PC-9 (cell line): ENCODE measurements around the gene SYT15. TPM values are rescaled to one million over a fixed set of nuclear protein-coding genes. Genes with fewer than 3 reads are reported as not detected.
"Not testable (repeated sequence)": the region's sequence is repeated elsewhere in the genome, so short reads cannot be mapped to it uniquely, and the experiment has no call there.

Experiments used
- BruUV-seq: library from RNA; stranded (reverse); fragments of 400-500 nt; replicated peaks from 2 replicates; lab custom pipeline; 2021; lab: Mats Ljungman, UMichigan
- CTCF ChIA-PET: fragments of 300-600 bp; sonication (Branson Sonifier 250); formaldehyde crosslinking; loops from one replicate; lab custom pipeline; 2022; ENCODE audit warnings: antibody characterized with exemption; lab: Charles Lee
- POLR2A ChIA-PET: fragments of 300-600 bp; sonication (Branson Sonifier 250); formaldehyde crosslinking; loops from one replicate; lab custom pipeline; 2022; ENCODE audit warnings: antibody characterized with exemption; ENCODE audit not compliant: unreplicated experiment; lab: Charles Lee
- DNase-seq, 2 experiments: peaks; one replicate each; pipeline versions ENCODE4 v3.0.0 to v3.0.0-alpha.2; 2015 to 2022; ENCODE audit warnings: mixed read lengths in 1 of 2
- H2AFZ ChIP-seq: fragments of 200-600 bp; sonication (generic); 2 replicates; pipeline ENCODE4 v1.8.1; 2017; ENCODE audit warnings: antibody characterized with exemption
- H3F3A ChIP-seq: fragments of 200-600 bp; sonication (generic); 2 replicates; pipeline ENCODE4 v1.8.1; 2017; ENCODE audit warnings: antibody characterized with exemption, mild to moderate bottlenecking, low read depth; ENCODE audit not compliant: insufficient read depth
- H3K27ac ChIP-seq: fragments of 200-600 bp; sonication (generic); 2 replicates; pipeline ENCODE4 v1.6.1; 2016; ENCODE audit warnings: mixed run types
- H3K27me3 ChIP-seq: fragments of 200-600 bp; sonication (generic); 2 replicates; pipeline ENCODE4 v1.6.1; 2016; ENCODE audit warnings: low read depth, mixed run types; ENCODE audit not compliant: insufficient read depth
- H3K36me3 ChIP-seq: fragments of 200-600 bp; sonication (generic); 2 replicates; pipeline ENCODE4 v1.6.1; 2016; ENCODE audit warnings: low read depth, mixed run types
- H3K4me1 ChIP-seq: fragments of 200-600 bp; sonication (generic); replicated peaks from 2 replicates; pipeline ENCODE4 v1.6.1; 2016; ENCODE audit warnings: mixed run types; ENCODE audit not compliant: insufficient read depth
- H3K4me2 ChIP-seq: fragments of 200-600 bp; sonication (generic); 2 replicates; pipeline ENCODE4 v1.6.1; 2017; ENCODE audit warnings: mixed run types
- H3K4me3 ChIP-seq: fragments of 200-600 bp; sonication (generic); 2 replicates; pipeline ENCODE4 v1.6.1; 2016; ENCODE audit warnings: mixed run types
- H3K79me2 ChIP-seq: fragments of 200-600 bp; sonication (generic); 2 replicates; pipeline ENCODE4 v1.6.1; 2017; ENCODE audit warnings: low read depth, mixed run types
- H3K9me2 ChIP-seq: fragments of 200-600 bp; sonication (generic); 2 replicates; pipeline ENCODE4 v1.8.1; 2017; ENCODE audit warnings: mild to moderate bottlenecking; ENCODE audit not compliant: insufficient read depth
- H3K9me3 ChIP-seq: fragments of 200-600 bp; sonication (generic); 2 replicates; pipeline ENCODE4 v1.8.1; 2016; ENCODE audit warnings: low read depth; ENCODE audit not compliant: insufficient read depth
- H4K20me1 ChIP-seq: fragments of 200-600 bp; sonication (generic); 2 replicates; pipeline ENCODE4 v1.8.1; 2017; ENCODE audit not compliant: insufficient read depth
- intact Hi-C: fragments of 100-400 bp; cut with micrococcal nuclease; formaldehyde crosslinking; loops from one replicate; pipeline ENCODE4 v1.10.0; 2022; ENCODE audit not compliant: unreplicated experiment
- total RNA-seq: library from RNA; stranded (reverse); gene quantifications from 2 replicates; pipeline ENCODE4 v1.2.3, GENCODE V29; 2021

SYT15 gene
- total RNA-seq, 1 experiment from 2014 or later, result 1.9 TPM

DNA sequence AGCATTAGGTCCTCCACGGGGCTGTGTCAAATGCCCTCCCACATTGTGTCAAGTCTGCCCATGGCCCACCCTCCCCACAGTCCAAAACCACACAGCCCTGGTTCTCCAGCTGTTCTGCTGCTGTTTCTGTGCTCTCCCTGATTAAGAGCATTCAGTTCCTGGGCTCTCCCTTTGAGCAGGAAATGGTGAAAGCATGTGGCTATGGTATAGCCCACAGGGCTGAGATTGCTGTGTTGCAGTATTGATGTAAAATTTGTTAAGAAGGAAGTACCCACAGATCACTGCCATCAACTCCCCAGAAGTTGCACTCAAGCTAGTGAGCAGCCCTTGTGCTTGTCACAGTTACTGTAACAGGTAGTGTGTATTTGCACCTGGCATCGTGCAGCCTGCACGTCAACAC is 9.3 kb downstream of the SYT15 start:
- H2AFZ ChIP-seq, H3K9me2 ChIP-seq, CTCF ChIA-PET, BruUV-seq, H3K4me2 ChIP-seq, H3K4me1 ChIP-seq, H3K79me2 ChIP-seq, H3K36me3 ChIP-seq, H4K20me1 ChIP-seq, DNase-seq, H3K27me3 ChIP-seq, H3K27ac ChIP-seq, H3K4me3 ChIP-seq, intact Hi-C loops, H3F3A ChIP-seq, H3K9me3 ChIP-seq, POLR2A ChIA-PET: not testable (repeated sequence)

DNA sequence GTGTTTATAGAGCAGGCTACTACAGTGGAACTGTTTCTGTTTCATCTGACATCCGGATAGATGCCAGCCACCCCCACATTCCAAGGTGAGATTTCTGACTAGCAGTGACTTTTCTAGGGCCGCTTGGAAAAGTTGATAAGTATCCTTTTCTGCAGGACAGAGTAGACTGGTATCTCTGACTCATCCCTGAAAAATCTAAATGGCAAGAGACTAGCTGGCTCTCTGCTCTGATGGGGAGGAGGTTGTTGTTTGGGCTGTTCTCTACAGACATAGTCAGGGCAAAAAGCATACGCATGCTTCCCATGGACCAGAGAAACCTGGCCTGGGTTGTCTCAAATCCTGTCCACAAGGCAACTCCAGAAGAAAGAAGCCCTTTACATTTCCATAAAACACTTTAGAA is 10.7 kb downstream of the SYT15 start:
- H3K4me3 ChIP-seq, H3K79me2 ChIP-seq, H2AFZ ChIP-seq, H3K4me2 ChIP-seq, H4K20me1 ChIP-seq, H3K4me1 ChIP-seq, H3K27me3 ChIP-seq, H3K27ac ChIP-seq, DNase-seq, intact Hi-C loops, BruUV-seq, CTCF ChIA-PET, H3K9me2 ChIP-seq, POLR2A ChIA-PET, H3K36me3 ChIP-seq, H3K9me3 ChIP-seq, H3F3A ChIP-seq: not testable (repeated sequence)

DNA sequence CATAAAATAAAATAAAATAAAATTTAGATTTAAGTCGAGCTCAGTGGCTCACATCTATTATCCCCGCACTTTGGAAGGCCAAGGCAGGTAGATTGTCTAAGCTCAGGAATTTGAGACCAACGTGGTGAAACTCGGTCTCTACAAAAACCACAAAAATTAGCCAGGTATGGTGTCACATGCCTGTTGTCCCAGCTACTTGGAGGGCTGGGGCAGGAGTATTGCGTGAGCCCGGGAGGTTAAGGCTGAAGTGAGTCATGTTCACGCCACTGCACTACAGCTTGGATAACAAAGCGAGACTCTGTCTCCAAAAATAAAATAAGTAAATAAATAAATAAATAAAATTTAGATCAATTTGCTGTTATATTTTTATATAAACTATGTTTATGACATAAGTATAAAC is 12.1 kb downstream of the SYT15 start:
- H3K9me2 ChIP-seq, CTCF ChIA-PET, H3K4me3 ChIP-seq, H3K27ac ChIP-seq, H3K79me2 ChIP-seq, POLR2A ChIA-PET, H3K9me3 ChIP-seq, H3K4me1 ChIP-seq, intact Hi-C loops, H3F3A ChIP-seq, H3K4me2 ChIP-seq, BruUV-seq, H2AFZ ChIP-seq, H3K36me3 ChIP-seq, H3K27me3 ChIP-seq, H4K20me1 ChIP-seq, DNase-seq: not testable (repeated sequence)

DNA sequence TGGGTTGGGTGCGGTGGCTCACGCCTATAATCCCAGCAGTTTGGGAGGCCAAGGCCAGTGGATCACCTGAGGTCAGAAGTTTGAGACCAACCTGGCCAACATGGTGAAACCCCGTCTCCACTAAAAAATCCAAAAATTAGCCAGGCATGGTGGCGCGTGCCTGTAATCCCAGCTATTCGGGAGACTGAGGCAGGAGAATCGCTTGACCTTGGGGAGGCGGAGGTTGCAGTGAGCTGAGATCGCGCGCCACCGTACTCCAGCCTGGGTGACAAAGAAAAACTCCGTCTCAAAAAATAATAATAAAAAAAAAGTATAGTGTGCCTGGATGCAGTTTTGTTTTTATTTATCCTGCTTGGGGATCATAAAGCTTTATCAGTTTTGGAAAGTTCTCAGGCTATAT is 14.4 kb downstream of the SYT15 start:
- H3F3A ChIP-seq, H3K36me3 ChIP-seq, CTCF ChIA-PET, POLR2A ChIA-PET, H3K27me3 ChIP-seq, DNase-seq, H2AFZ ChIP-seq, BruUV-seq, intact Hi-C loops, H4K20me1 ChIP-seq, H3K9me2 ChIP-seq, H3K4me1 ChIP-seq, H3K27ac ChIP-seq, H3K9me3 ChIP-seq, H3K4me2 ChIP-seq, H3K4me3 ChIP-seq, H3K79me2 ChIP-seq: not testable (repeated sequence)

- H3K79me2 ChIP-seq, H3K9me2 ChIP-seq, H3K27ac ChIP-seq, H3K36me3 ChIP-seq, H3K9me3 ChIP-seq, H2AFZ ChIP-seq, POLR2A ChIA-PET, BruUV-seq, H3K27me3 ChIP-seq, H3K4me3 ChIP-seq, H3K4me2 ChIP-seq, H3F3A ChIP-seq, CTCF ChIA-PET, H4K20me1 ChIP-seq, H3K4me1 ChIP-seq, intact Hi-C loops, DNase-seq: not testable (repeated sequence)
Measured at GRCh38 chr10:46594453-46595063, 15.6 kb downstream of the SYT15 start.

DNA sequence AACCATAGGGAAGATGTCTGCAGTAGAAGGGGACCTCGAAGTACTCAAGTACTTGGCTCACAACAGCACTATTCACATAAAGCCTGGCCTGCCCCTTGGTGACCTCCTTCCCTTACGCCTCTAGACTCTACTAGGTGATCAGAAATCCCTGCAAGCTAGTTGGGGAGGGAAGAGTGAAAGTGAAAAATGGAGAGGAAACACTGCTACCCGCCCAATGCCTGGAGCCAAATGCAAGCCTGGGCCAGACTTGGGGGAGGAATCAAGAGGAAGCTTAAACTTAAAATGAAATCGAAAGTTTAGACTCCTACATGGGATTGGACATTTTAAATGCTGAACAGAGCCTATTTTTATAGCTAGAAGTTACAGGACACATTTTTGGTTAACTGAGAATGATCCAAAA is 17.6 kb downstream of the SYT15 start:
- H3F3A ChIP-seq, H4K20me1 ChIP-seq, intact Hi-C loops, H3K4me3 ChIP-seq, H3K36me3 ChIP-seq, H3K27ac ChIP-seq, H3K79me2 ChIP-seq, BruUV-seq, H3K9me2 ChIP-seq, CTCF ChIA-PET, H3K9me3 ChIP-seq, POLR2A ChIA-PET, H2AFZ ChIP-seq, H3K27me3 ChIP-seq, H3K4me1 ChIP-seq: not testable (repeated sequence)
- peak in 1 of 2 experiments; percentile 34 for DNase-seq
- peak overlapping the region; percentile 34; the same call in 1 of the 2 replicates for H3K4me2 ChIP-seq

DNA sequence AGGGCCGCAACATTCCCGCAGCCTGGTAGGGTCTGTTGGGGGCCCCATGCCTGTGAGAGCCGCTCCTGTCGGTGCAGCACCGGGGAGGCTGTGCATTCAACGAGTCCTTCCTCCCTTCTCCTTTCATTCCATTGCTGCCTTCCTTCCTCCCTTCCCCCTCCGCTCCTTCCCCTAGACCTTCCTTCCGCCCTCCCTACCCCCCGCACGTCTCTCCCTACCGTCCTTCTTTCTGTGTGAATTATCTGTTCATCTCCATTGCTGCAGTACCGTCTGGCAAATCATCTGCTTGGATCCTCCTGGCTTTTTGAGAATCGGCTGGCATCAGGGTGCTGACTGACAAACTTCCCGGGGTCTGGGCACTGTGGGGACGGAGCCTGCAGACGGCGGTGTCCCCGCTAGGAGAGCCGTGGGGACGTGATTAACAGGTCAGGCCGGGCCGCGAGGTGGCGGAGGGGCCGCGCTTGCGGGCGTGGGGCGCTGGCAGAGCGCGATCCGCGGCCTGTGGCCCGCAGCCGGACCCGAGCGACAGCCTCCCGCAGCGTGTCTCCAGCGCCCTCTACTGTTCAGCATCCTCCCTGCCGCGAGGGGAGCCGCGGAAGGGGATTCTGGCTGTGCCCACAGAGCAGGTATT is 18.8 kb downstream of the SYT15 start:
- intact Hi-C loops, H3K27me3 ChIP-seq, H4K20me1 ChIP-seq, H2AFZ ChIP-seq, H3F3A ChIP-seq, H3K9me3 ChIP-seq, BruUV-seq, POLR2A ChIA-PET, H3K27ac ChIP-seq, CTCF ChIA-PET, H3K79me2 ChIP-seq, H3K4me1 ChIP-seq, H3K9me2 ChIP-seq, H3K36me3 ChIP-seq: not testable (repeated sequence)
- Histone ChIP-seq H3K4me3 (peak overlapping the region; percentile 59; the same call in 1 of the 2 replicates), H3K4me2 (peak overlapping the region; percentile 72)
- DNase-seq, result peak in 1 of 2 experiments; percentile 66
